ENCODE results near the gene PIH1D2.

GRCh38 chr11:112106070-112106469, 32.3 kb upstream of the PIH1D2 start:
- TF ChIP-seq EZH2 (IDR thresholded peaks at IDR 0.05; ENCODE audit: low read length, unreplicated experiment) (no peak), CTCF (conservative IDR thresholded peaks at IDR 0.05; ENCODE audit: low read depth, low read length) (no peak)
